ENCODE measurements around the gene C5AR2. TPM values are rescaled to one million over a fixed set of nuclear protein-coding genes. Genes with fewer than 3 reads are reported as not detected.

C5AR2 gene
- total and polyA plus RNA-seq, 2 donors: 0.52 to 0.78 TPM

GRCh38 chr19:47309038-47309437 lies 22.9 kb upstream of the C5AR2 start:
- Histone ChIP-seq H3K4me3 (ENCODE audit: low read length in 2 of 2) (no peak overlapping the region), H3K4me1 (ENCODE audit: control insufficient read depth in 2 of 2, insufficient read depth in 2 of 2, low read length in 2 of 2) (no peaks in the 10 kb centered on the region), H3K9me3 (ENCODE audit: control insufficient read depth in 2 of 2, insufficient read depth in 1 of 2, low read length in 1 of 2) (no peaks in the 10 kb centered on the region), H3K36me3 (ENCODE audit: control insufficient read depth in 2 of 2, insufficient read depth in 2 of 2, low read length in 1 of 2) (no peaks in the 10 kb centered on the region), H3K27me3 (ENCODE audit: control insufficient read depth in 2 of 2, insufficient read depth in 1 of 2, low read length in 1 of 2) (peaks cover 0 to 16% of the 10 kb centered on the region in 2 donors), H3K27ac (ENCODE audit: low read depth in 1 of 2, low read length in 1 of 2) (no peak overlapping the region)
- DNase-seq (ENCODE audit: low read depth in 6 of 9, low spot score in 9 of 9): no peak
- 94% methylated on average over 8 of the region's 8 CpGs for WGBS

GRCh38 chr19:47309608-47310007 lies 22.4 kb upstream of the C5AR2 start, which contains the start of gene C5AR1:
TSS of gene C5AR1 (plus strand) at chr19:47309861. CDS start at chr19:47309896, 35 bp downstream.
- 35% methylated on average over 12 of the region's 12 CpGs for WGBS
- Histone ChIP-seq H3K4me3 (ENCODE audit: low read length in 2 of 2) (no peak within 1 kb of the TSS), H3K4me1 (ENCODE audit: control insufficient read depth in 2 of 2, insufficient read depth in 2 of 2, low read length in 2 of 2) (no peaks in the 10 kb centered on the region), H3K27ac (ENCODE audit: low read depth in 1 of 2, low read length in 1 of 2) (no peak within 1 kb of the TSS), H3K36me3 (ENCODE audit: control insufficient read depth in 2 of 2, insufficient read depth in 2 of 2, low read length in 1 of 2) (no peaks in the 10 kb centered on the region), H3K27me3 (ENCODE audit: control insufficient read depth in 2 of 2, insufficient read depth in 1 of 2, low read length in 1 of 2) (peaks cover 0 to 16% of the 10 kb centered on the region in 2 donors), H3K9me3 (ENCODE audit: control insufficient read depth in 2 of 2, insufficient read depth in 1 of 2, low read length in 1 of 2) (no peaks in the 10 kb centered on the region)
- DNase-seq (ENCODE audit: low read depth in 6 of 9, low spot score in 9 of 9): no peak

DNA sequence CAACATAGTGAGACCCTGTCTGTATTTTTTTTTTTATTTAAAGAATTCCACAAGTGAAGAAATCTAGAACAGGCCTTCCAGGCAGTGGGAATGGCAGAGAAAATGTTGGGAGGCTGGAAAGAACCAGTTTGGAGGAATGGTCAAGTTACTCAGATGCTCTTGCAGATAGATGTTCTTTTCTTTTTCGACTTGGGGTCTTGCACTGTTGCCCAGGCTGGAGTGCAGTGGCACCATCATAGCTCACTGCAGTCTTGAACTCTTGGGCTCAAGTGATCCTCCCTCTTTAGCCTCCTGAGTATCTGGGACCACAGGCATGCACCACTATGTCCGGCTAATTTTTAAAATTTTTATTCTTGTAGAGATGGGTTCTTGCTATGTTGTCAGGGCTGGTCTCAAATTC lies 21.7 kb upstream of the C5AR2 start:
- H3K4me3 ChIP-seq (ENCODE audit: low read length in 2 of 2): no peak overlapping the region
- no peak overlapping the region for H3K27ac ChIP-seq (ENCODE audit: low read depth in 1 of 2, low read length in 1 of 2)
- peaks cover 0 to 17% of the 10 kb centered on the region in 2 donors for H3K27me3 ChIP-seq (ENCODE audit: control insufficient read depth in 2 of 2, insufficient read depth in 1 of 2, low read length in 1 of 2)
- WGBS: 95% methylated on average over 2 of the region's 2 CpGs
- H3K4me1 ChIP-seq (ENCODE audit: control insufficient read depth in 2 of 2, insufficient read depth in 2 of 2, low read length in 2 of 2): no peaks in the 10 kb centered on the region
- H3K36me3 ChIP-seq (ENCODE audit: control insufficient read depth in 2 of 2, insufficient read depth in 2 of 2, low read length in 1 of 2): no peaks in the 10 kb centered on the region
- no peaks in the 10 kb centered on the region for H3K9me3 ChIP-seq (ENCODE audit: control insufficient read depth in 2 of 2, insufficient read depth in 1 of 2, low read length in 1 of 2)
- DNase-seq (ENCODE audit: low read depth in 6 of 9, low spot score in 9 of 9): no peak

DNA sequence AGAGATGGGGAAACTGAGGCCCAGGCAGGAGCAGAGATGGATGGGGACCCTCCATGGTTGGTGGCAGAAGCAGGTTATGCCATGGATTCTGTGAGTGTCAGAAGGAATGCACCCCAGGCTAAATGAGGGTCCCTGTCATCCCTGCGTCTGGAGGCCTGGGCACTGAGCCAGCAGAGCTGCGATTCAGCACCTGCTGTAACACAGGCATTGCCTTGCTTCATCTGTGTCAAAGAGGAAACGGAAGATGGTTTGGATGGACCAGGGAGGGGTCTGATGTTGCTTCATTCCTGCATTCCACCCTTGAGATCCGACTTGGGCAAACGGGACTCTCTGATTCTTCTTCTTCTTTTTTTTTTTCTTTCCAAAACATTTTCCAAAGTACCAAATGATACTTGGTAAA lies 21.2 kb upstream of the C5AR2 start:
- H3K4me3 ChIP-seq (ENCODE audit: low read length in 2 of 2): no peak overlapping the region
- H3K36me3 ChIP-seq (ENCODE audit: control insufficient read depth in 2 of 2, insufficient read depth in 2 of 2, low read length in 1 of 2): no peaks in the 10 kb centered on the region
- no peak overlapping the region for H3K27ac ChIP-seq (ENCODE audit: low read depth in 1 of 2, low read length in 1 of 2)
- no peaks in the 10 kb centered on the region for H3K9me3 ChIP-seq (ENCODE audit: control insufficient read depth in 2 of 2, insufficient read depth in 1 of 2, low read length in 1 of 2)
- WGBS: 44% methylated on average over 5 of the region's 5 CpGs
- H3K4me1 ChIP-seq (ENCODE audit: control insufficient read depth in 2 of 2, insufficient read depth in 2 of 2, low read length in 2 of 2): no peaks in the 10 kb centered on the region
- H3K27me3 ChIP-seq (ENCODE audit: control insufficient read depth in 2 of 2, insufficient read depth in 1 of 2, low read length in 1 of 2): peaks cover 0 to 20% of the 10 kb centered on the region in 2 donors
- peak in 1 of 9 donors; percentile 8 for DNase-seq (ENCODE audit: low read depth in 6 of 9, low spot score in 9 of 9)

DNA sequence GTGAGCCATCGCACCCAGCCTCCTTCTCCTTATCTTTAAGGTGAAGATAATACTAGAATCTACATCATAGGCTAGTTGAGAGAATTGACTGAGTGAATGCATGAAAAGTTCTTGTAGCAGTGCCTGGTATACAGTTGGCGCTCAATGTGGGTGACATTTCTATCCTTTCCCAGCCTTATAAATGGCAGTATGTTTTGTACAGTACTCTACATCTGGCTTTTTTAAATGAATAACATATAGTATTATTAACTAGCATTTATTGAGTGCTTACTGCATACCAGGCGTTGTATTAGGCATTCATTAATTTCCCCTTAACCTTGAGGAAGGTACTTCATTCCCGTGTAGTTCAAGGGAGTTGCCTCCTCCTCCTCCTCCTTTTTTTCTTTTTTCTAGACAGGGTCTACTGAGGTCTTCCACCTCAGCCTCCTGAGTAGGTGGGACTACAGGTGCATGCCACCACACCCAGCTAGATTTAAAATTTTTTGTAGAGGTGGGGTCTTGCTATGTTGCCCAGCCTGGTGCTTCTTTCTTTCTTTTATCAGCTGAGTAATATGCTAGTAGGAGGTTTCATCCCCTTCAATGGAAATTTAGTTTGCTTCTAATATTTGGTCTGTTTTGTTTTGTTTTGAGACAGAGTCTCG lies 19.5 kb upstream of the C5AR2 start:
- H3K4me1 ChIP-seq (ENCODE audit: control insufficient read depth in 2 of 2, insufficient read depth in 2 of 2, low read length in 2 of 2): no peaks in the 10 kb centered on the region
- WGBS: 93% methylated on average over 5 of the region's 5 CpGs
- no peak overlapping the region for H3K4me3 ChIP-seq (ENCODE audit: low read length in 2 of 2)
- DNase-seq (ENCODE audit: low read depth in 6 of 9, low spot score in 9 of 9): no peak
- peaks cover 0 to 17% of the 10 kb centered on the region in 2 donors for H3K27me3 ChIP-seq (ENCODE audit: control insufficient read depth in 2 of 2, insufficient read depth in 1 of 2, low read length in 1 of 2)
- no peak overlapping the region for H3K27ac ChIP-seq (ENCODE audit: low read depth in 1 of 2, low read length in 1 of 2)
- H3K36me3 ChIP-seq (ENCODE audit: control insufficient read depth in 2 of 2, insufficient read depth in 2 of 2, low read length in 1 of 2): no peaks in the 10 kb centered on the region
- no peaks in the 10 kb centered on the region for H3K9me3 ChIP-seq (ENCODE audit: control insufficient read depth in 2 of 2, insufficient read depth in 1 of 2, low read length in 1 of 2)

DNA sequence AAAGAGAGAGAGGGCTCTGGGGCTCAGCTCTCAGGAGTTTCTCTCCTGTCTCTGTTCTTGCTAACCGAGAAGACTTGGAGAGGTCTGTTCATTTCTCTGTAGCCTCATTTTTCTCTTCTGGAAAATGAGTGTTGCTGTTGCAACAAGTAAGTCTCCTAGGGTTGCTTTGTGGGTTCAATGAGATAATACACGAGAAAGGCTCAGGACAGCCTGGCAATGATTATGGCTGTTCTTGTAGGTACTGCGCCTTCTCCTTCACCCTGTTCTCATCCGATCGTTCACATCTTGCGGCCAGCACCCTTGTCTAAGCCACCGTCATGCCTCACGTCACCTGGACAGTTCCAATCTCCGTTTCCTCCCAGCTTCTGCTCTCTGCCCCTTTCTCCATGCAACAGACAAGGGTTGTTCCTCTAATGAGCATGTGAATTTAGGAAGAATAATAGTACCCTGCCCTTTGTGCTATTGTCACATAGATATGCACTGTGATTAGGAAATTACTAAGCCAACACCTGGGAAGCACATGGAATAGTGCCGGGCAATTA lies 18.1 kb upstream of the C5AR2 start:
- no peaks in the 10 kb centered on the region for H3K36me3 ChIP-seq (ENCODE audit: control insufficient read depth in 2 of 2, insufficient read depth in 2 of 2, low read length in 1 of 2)
- H3K9me3 ChIP-seq (ENCODE audit: control insufficient read depth in 2 of 2, insufficient read depth in 1 of 2, low read length in 1 of 2): no peaks in the 10 kb centered on the region
- WGBS: 96% methylated on average over 10 of the region's 10 CpGs
- H3K4me3 ChIP-seq (ENCODE audit: low read length in 2 of 2): no peak overlapping the region
- H3K27ac ChIP-seq (ENCODE audit: low read depth in 1 of 2, low read length in 1 of 2): no peak overlapping the region
- H3K4me1 ChIP-seq (ENCODE audit: control insufficient read depth in 2 of 2, insufficient read depth in 2 of 2, low read length in 2 of 2): no peaks in the 10 kb centered on the region
- no peak for DNase-seq (ENCODE audit: low read depth in 6 of 9, low spot score in 9 of 9)
- peaks cover 0 to 17% of the 10 kb centered on the region in 2 donors for H3K27me3 ChIP-seq (ENCODE audit: control insufficient read depth in 2 of 2, insufficient read depth in 1 of 2, low read length in 1 of 2)

DNA sequence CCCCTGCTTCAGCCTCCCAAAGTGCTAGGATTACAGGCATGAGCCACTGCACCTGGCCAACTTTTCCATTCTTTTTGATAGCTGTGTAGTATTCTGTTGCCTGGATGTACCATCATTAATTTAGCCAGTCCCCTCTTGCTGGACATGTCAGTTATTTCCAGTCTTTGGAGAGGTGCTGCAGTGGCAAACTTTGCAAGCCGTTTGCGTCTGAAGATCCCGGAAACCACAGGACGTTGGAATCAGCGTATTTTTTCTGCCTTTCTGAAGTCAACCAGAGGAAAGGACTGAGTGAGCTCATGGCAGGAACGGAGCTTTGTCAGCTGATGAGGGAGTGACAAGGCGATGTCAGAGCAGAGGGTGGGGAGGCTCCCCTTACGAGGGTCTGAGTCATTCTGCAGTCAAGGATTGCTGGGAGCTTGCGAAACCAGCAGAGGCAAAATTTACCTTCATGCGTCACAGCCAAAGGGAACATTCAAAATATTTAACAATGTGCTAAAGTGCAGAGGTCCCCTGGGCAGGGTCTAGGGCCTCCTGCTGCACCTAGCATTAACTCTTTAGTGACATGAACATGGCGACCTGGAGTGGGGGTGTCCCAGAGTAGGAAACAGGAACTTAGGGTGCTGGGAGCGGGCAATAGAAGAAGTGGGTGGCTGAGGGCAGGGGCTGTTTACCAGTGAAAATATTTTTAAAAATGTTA lies 16.7 kb upstream of the C5AR2 start:
- 53% methylated on average over 12 of the region's 12 CpGs for WGBS
- peak in 1 of 9 donors; percentile 5 for DNase-seq (ENCODE audit: low read depth in 6 of 9, low spot score in 9 of 9)
- no peak overlapping the region for H3K27ac ChIP-seq (ENCODE audit: low read depth in 1 of 2, low read length in 1 of 2)

GRCh38 chr19:47316513-47316912 lies 15.5 kb upstream of the C5AR2 start:
- no peak overlapping the region for H3K27ac ChIP-seq (ENCODE audit: low read depth in 1 of 2, low read length in 1 of 2)

More for the DNA sequence above, 16.7 kb upstream of the C5AR2 start:
- H3K9me3 ChIP-seq (ENCODE audit: control insufficient read depth in 2 of 2, insufficient read depth in 1 of 2, low read length in 1 of 2): no peaks in the 10 kb centered on the region
- H3K36me3 ChIP-seq (ENCODE audit: control insufficient read depth in 2 of 2, insufficient read depth in 2 of 2, low read length in 1 of 2): no peaks in the 10 kb centered on the region
- peaks cover 0 to 7% of the 10 kb centered on the region in 2 donors for H3K27me3 ChIP-seq (ENCODE audit: control insufficient read depth in 2 of 2, insufficient read depth in 1 of 2, low read length in 1 of 2)
- H3K4me3 ChIP-seq (ENCODE audit: low read length in 2 of 2): no peak overlapping the region
- H3K4me1 ChIP-seq (ENCODE audit: control insufficient read depth in 2 of 2, insufficient read depth in 2 of 2, low read length in 2 of 2): no peaks in the 10 kb centered on the region

More at GRCh38 chr19:47316513-47316912, 15.5 kb upstream of the C5AR2 start:
- whole genome bisulfite sequencing: 88% methylated on average over 4 of the region's 4 CpGs
- H3K36me3 ChIP-seq (ENCODE audit: control insufficient read depth in 2 of 2, insufficient read depth in 2 of 2, low read length in 1 of 2): no peaks in the 10 kb centered on the region
- H3K4me3 ChIP-seq (ENCODE audit: low read length in 2 of 2): no peak overlapping the region
- no peaks in the 10 kb centered on the region for H3K4me1 ChIP-seq (ENCODE audit: control insufficient read depth in 2 of 2, insufficient read depth in 2 of 2, low read length in 2 of 2)
- H3K9me3 ChIP-seq (ENCODE audit: control insufficient read depth in 2 of 2, insufficient read depth in 1 of 2, low read length in 1 of 2): no peaks in the 10 kb centered on the region
- H3K27me3 ChIP-seq (ENCODE audit: control insufficient read depth in 2 of 2, insufficient read depth in 1 of 2, low read length in 1 of 2): peaks cover 0 to 4% of the 10 kb centered on the region in 2 donors
- no peak for DNase-seq (ENCODE audit: low read depth in 6 of 9, low spot score in 9 of 9)
